Peyer's patch (tissue), 4 donors: ENCODE results near the gene PTPN11.

ENCODE experiments used
- CTCF ChIP-seq, 6 experiments: fragments of 450-650 bp in 4 of 6; fragments of 200-600 bp in 2 of 6; sonication (generic) in 1 of 6; IDR thresholded peaks; one replicate each; pipeline ENCODE4 v1.5.1; 2017 to 2019; ENCODE audit warnings: antibody characterized with exemption in 6 of 6, mild to moderate bottlenecking in 3 of 6, moderate library complexity in 1 of 6
- POLR2A ChIP-seq, 2 donors: fragments of 450-650 bp; IDR thresholded peaks; one replicate each; pipeline ENCODE4 v1.5.1; 2017; ENCODE audit warnings: antibody characterized with exemption in 2 of 2, mild to moderate bottlenecking in 2 of 2, moderate library complexity in 2 of 2

- TF ChIP-seq POLR2A (IDR thresholded peaks at IDR 0.05) (no peak), CTCF (IDR thresholded peaks at IDR 0.05) (no peak)
Observed at GRCh38 chr12:112458330-112458729, 39.6 kb downstream of the PTPN11 start.
